Thoracic aorta (tissue), 2 donors: ENCODE measurements around the gene DOCK4. TPM values are rescaled to one million over a fixed set of nuclear protein-coding genes. Genes with fewer than 3 reads are reported as not detected.
"Not testable (repeated sequence)": the region's sequence is repeated elsewhere in the genome, so short reads cannot be mapped to it uniquely, and the experiment has no call there.

Experiments
- ATAC-seq: fragments of 150-250 bp; one replicate; pipeline ENCODE4 v1.8.0; 2017; ENCODE audit warnings: low read depth; ENCODE audit not compliant: insufficient number of reproducible peaks, low FRiP score
- DNase-seq: peaks from one replicate; pipeline ENCODE4 v3.0.0-alpha.2; 2020; ENCODE audit warnings: low spot score
- H3K27ac ChIP-seq, 2 donors: fragments of 200-600 bp; sonication (generic); 1 replicate in 1 of 2; 2 replicates in 1 of 2; pipeline ENCODE4 v1.5.1; 2016; ENCODE audit warnings: mild to moderate bottlenecking in 2 of 2, moderate library complexity in 2 of 2
- H3K27me3 ChIP-seq: fragments of 200-600 bp; sonication (generic); replicated peaks from 2 replicates; pipeline ENCODE4 v1.6.0; 2016; ENCODE audit warnings: mild to moderate bottlenecking; ENCODE audit not compliant: insufficient read depth
- H3K36me3 ChIP-seq: fragments of 200-600 bp; sonication (generic); one replicate; pipeline ENCODE4 v1.5.1; 2016
- H3K4me1 ChIP-seq, 2 donors: fragments of 200-600 bp; sonication (generic); 1 replicate in 1 of 2; 2 replicates in 1 of 2; pipeline versions ENCODE4 v1.5.1 to v1.6.0; 2016; ENCODE audit warnings: low read depth in 2 of 2, mild to moderate bottlenecking in 1 of 2; ENCODE audit not compliant: control insufficient read depth in 1 of 2
- H3K4me3 ChIP-seq: fragments of 200-600 bp; sonication (generic); 2 replicates; pipeline ENCODE4 v1.5.1; 2016; ENCODE audit warnings: mild to moderate bottlenecking
- H3K9me3 ChIP-seq: fragments of 200-600 bp; sonication (generic); 2 replicates; pipeline ENCODE4 v1.5.1; 2016
- total RNA-seq, 2 donors: library from RNA; depleted of rRNA; stranded (reverse); fragments of >200 nt; gene quantifications; one replicate each; pipeline versions ENCODE4 v1.1.0 to v1.2.3, GENCODE V29; 2016
- TF ChIP-seq, protein P1 (sequence below): fragments of 200-600 bp; sonication (generic); IDR thresholded peaks from one replicate; pipeline ENCODE4 v1.5.1; 2019; ENCODE audit warnings: antibody characterized with exemption

The DOCK4 gene
- total RNA-seq, 2 donors from 2014 or later: 22.3 to 71.5 TPM

DNA sequence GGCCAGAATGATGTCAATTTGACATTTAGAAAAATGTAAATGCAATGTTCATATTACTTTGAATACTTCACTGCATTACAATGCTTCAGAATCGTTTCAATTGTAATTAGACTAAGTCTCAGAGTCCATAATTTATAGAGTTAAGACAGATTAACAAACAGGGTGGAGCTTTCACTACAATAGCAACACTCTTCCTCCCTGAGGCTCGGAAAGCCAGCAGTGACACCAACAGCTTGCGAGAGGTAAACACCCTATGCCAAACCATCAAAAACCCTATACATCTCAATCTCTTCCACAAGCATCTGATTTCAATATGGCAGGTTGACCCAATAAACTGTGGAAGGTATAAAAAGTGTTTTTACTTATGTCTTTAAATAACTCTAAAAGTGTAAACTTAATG lies 72.2 kb downstream of the DOCK4 start:
- H3K27ac ChIP-seq: no peak overlapping the region
- TF ChIP-seq, protein P1, sequence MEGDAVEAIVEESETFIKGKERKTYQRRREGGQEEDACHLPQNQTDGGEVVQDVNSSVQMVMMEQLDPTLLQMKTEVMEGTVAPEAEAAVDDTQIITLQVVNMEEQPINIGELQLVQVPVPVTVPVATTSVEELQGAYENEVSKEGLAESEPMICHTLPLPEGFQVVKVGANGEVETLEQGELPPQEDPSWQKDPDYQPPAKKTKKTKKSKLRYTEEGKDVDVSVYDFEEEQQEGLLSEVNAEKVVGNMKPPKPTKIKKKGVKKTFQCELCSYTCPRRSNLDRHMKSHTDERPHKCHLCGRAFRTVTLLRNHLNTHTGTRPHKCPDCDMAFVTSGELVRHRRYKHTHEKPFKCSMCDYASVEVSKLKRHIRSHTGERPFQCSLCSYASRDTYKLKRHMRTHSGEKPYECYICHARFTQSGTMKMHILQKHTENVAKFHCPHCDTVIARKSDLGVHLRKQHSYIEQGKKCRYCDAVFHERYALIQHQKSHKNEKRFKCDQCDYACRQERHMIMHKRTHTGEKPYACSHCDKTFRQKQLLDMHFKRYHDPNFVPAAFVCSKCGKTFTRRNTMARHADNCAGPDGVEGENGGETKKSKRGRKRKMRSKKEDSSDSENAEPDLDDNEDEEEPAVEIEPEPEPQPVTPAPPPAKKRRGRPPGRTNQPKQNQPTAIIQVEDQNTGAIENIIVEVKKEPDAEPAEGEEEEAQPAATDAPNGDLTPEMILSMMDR: no peak
- peaks cover 14 to 42% of the 10 kb centered on the region in 2 donors for H3K4me1 ChIP-seq
- DNase-seq (no peak), ATAC-seq (no peak)
- H3K9me3 ChIP-seq: no peaks in the 10 kb centered on the region
- no peaks in the 10 kb centered on the region for H3K36me3 ChIP-seq
- no peak overlapping the region for H3K4me3 ChIP-seq
- no peaks in the 10 kb centered on the region for H3K27me3 ChIP-seq

DNA sequence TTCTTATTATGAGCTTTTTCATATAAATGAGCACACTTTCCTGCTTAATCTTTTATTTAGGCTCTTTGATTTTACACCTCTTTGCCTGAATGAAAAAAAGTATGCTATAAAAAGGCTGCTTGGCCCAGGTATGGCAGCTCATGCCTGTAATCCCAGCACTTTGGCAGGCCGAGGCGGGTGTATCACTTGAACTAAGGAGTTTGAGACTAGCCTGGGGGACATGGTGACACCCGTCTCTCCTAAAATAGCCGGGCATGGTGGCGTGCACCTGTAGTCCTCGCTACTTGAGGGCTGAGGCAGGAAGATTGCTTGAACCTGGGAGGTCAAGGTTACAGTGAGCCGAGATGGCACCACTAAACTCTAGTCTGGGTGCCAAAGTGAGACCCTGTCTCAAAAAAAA lies 72.9 kb downstream of the DOCK4 start:
- TF ChIP-seq, protein P1: no peak
- Histone ChIP-seq H3K27ac (no peak overlapping the region), H3K4me3 (no peak overlapping the region), H3K4me1 (peaks cover 14 to 45% of the 10 kb centered on the region in 2 donors), H3K27me3 (no peaks in the 10 kb centered on the region), H3K36me3 (no peaks in the 10 kb centered on the region), H3K9me3 (no peaks in the 10 kb centered on the region)
- DNase-seq (no peak), ATAC-seq (no peak)

DNA sequence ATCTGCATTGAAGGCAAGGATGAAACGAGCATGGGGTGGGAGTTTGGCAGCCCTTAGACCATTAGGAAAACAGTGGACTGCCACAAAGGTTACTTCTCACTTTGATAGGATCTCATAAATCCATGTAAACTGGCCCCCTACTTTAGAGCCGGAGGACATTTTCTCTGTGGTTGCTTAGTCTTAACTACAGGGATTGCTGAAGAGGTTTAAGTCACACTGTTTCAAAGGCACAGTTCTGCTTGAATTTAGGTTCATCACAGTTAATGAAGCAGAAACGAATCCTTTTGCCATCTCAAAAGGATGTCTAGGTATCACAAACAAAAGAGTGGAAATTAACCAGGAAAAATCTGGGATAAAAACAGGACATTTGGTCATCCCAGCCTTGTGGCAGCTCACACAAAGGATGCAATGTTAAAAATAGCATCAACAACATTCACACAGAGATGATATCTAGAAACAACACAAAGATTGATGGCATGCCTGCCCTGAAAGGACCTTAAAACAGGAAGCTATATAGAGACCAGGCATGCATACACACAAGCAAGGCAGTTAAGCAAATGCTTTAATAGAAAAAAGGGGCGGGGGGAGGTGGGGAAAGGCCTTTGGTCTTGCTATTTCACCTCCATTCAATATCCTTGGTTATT lies 74.0 kb downstream of the DOCK4 start:
- no peak overlapping the region for H3K4me3 ChIP-seq
- peak overlapping the region; percentile 33 to 62 for H3K27ac ChIP-seq
- DNase-seq (no peak), ATAC-seq (no peak)
- TF ChIP-seq, protein P1: no peak
- no peaks in the 10 kb centered on the region for H3K27me3 ChIP-seq
- H3K36me3 ChIP-seq: no peaks in the 10 kb centered on the region
- H3K4me1 ChIP-seq: peaks cover 14 to 45% of the 10 kb centered on the region in 2 donors
- no peaks in the 10 kb centered on the region for H3K9me3 ChIP-seq

DNA sequence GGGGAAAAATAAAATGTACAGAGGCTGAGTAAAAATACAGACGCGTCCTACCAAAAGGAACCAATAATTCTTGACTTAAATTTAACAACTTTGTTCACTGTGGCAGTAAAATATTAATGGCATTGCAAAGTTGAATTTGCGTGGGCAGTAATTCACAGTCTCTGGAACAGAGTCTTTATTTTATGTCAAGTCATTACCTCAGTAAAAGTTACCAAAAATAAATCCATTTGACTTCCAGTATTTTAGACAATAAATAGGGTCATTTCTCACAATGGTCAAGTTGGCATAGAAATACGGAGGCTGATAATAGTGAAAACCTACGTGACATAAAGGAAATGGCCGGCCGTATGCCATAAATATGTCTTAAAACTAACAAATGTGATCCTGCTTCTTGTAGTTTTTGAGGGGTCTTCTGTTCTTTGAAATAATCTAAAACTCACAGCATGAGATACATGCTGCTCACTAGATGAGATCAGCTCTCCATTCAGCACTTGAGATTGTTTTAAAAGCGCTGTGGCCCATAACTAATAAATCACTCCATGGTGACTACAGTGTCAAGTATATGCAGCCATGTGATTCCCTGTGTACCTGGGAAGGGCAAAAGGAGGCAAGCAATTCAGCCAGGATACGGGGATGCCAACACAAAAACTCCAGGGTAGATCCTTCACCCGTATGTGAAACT lies 75.3 kb downstream of the DOCK4 start:
- Histone ChIP-seq H3K9me3 (no peaks in the 10 kb centered on the region), H3K4me3 (peak overlapping the region; percentile 4), H3K27me3 (no peaks in the 10 kb centered on the region), H3K36me3 (no peaks in the 10 kb centered on the region), H3K27ac (peak overlapping the region; percentile 33 to 62), H3K4me1 (peaks cover 14 to 45% of the 10 kb centered on the region in 2 donors)
- DNase-seq: no peak
- TF ChIP-seq, protein P1: no peak
- ATAC-seq: no peak

DNA sequence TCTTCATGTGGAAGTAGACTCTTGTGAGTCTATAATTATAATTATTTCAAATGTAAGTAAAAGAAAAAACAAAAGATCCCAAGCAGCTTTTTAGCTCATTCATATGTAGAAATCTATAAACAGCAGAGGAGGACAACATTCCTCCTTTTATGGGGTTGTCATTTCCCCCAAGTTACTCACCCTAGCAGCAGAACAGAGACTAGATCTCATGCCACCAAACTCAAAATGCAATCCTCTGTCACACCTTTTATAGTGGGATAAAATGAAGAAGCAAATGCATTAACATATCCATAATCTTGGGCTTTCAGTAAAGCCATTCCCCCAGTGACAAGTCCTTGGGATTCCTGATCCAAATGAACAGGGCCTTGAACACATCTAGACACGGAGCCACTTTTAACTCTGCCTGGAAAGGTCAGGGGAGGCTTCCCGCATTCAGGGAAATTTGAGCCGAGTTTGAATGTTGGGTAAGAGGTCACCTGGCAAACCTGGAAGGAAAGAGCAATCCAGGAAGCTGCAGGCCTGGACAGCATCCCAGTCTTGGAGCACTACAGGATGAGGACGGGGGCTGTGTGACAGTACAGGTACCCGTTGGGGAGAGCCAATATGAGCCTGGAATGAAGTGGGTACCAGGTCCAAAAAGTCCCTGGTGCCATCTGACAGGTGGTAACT lies 76.4 kb downstream of the DOCK4 start:
- TF ChIP-seq, protein P1: no peak
- H3K36me3 ChIP-seq: no peaks in the 10 kb centered on the region
- H3K4me3 ChIP-seq: no peak overlapping the region
- H3K9me3 ChIP-seq: no peaks in the 10 kb centered on the region
- ATAC-seq (no peak), DNase-seq (no peak)
- peaks cover 14 to 45% of the 10 kb centered on the region in 2 donors for H3K4me1 ChIP-seq
- peak overlapping the region; percentile 33 to 62 for H3K27ac ChIP-seq
- H3K27me3 ChIP-seq: no peaks in the 10 kb centered on the region

DNA sequence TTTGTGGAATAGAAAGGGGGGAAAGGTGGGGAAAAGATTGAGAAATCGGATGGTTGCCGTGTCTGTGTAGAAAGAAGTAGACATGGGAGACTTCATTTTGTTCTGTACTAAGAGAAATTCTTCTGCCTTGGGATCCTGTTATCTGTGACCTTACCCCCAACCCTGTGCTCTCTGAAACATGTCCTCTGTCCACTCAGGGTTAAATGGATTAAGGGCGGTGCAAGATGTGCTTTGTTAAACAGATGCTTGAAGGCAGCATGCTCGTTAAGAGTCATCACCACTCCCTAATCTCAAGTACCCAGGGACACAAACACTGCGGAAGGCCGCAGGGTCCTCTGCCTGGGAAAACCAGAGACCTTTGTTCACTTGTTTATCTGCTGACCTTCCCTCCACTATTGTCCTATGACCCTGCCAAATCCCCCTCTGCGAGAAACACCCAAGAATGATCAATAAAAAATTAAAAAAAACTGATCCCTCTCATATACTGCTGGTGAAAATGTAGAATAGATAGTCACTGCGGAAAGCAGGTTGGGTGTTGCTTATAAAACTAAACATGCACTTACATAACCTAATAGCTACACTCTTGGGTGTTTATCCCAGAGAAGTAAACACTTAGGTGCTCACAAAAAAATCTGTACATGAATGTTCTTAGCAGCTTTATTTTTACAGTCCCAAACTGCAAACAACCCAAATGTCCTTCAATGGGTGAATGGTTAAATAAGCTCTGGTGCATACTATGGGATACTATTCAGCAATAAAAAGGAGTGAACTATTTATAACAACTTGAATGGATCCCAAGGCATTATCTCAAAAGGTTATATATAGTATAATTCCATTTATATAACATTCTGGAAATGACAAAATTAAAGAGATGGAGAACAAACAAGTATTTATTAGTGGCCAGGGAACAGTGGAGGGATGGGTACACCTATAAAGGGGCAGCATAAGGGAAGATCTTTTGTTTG lies 77.5 kb downstream of the DOCK4 start:
- H3K36me3 ChIP-seq, DNase-seq, H3K4me3 ChIP-seq, H3K27ac ChIP-seq, H3K9me3 ChIP-seq, ATAC-seq, H3K27me3 ChIP-seq: not testable (repeated sequence)
- H3K4me1 ChIP-seq: peaks cover 14 to 45% of the 10 kb centered on the region in 2 donors

DNA sequence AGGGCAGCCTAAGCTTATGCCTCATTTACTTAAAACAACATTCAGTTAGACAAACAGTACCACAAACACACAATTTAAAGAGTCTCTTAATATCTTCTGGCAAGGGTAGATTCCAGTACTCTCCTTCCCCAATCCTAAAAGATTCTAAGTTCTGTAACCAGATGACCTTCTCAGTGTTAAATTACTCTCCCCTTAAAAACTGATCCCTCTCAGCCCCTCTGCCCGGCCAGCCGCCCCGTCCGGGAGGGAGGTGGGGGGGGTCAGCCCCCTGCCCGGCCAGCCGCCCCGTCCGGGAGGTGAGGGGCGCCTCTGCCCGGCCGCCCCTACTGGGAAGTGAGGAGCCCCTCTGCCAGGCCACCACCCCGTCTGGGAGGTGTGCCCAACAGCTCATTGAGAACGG lies 78.2 kb downstream of the DOCK4 start:
- ATAC-seq, H3K4me3 ChIP-seq, DNase-seq: not testable (repeated sequence)

More for the DNA sequence above, 78.2 kb downstream of the DOCK4 start:
- H3K27ac ChIP-seq, H3K27me3 ChIP-seq, H3K36me3 ChIP-seq, H3K9me3 ChIP-seq: not testable (repeated sequence)
- peaks cover 14 to 40% of the 10 kb centered on the region in 2 donors for H3K4me1 ChIP-seq
